ENCODE results near the gene ALG9.

ALG9 gene

DNA sequence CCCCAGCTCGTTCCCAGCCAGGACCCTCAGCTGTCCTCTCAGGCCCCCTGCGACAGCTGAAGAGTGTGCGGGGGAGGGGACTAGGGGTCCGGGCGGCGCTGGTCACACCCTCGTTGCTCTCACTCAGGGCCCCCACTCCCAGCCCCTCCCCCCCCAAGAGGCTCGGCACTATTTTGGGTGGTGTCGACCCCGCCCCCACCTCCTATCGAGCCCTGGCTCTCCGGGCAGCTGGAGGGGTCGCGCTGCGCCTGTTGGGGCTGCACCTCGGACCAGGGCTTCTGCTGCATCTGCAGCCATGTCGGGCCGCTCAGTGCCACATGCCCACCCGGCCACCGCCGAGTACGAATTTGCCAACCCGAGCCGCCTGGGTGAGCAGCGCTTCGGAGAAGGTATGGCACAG, 41.2 kb upstream of the ALG9 start, which contains the start of gene HSPB2:
HSPB2 (plus strand) TSS at position 200 of the 400 bp plus-strand sequence; CDS start at position 296, 96 bp downstream.
- peak within 1 kb of the TSS; percentile 44 to 57 for H3K4me3 ChIP-seq (ENCODE audit: low read depth in 1 of 2, low read length in 2 of 2)
- H3K27me3 ChIP-seq (ENCODE audit: control insufficient read depth in 1 of 2, insufficient read depth in 2 of 2, low read length in 2 of 2), result peaks cover 3% of the 10 kb centered on the region in 2 donors
- peak within 1 kb of the TSS; percentile 43 to 48 for H3K9ac ChIP-seq (ENCODE audit: low read depth in 1 of 2, low read length in 2 of 2)
- no peaks in the 10 kb centered on the region for H3K9me3 ChIP-seq (ENCODE audit: control insufficient read depth in 1 of 2, low read length in 2 of 2)
- peak within 1 kb of the TSS; percentile 65 for H3K27ac ChIP-seq (ENCODE audit: low read depth, low read length)
- H3K36me3 ChIP-seq (ENCODE audit: control insufficient read depth in 1 of 2, insufficient read depth in 2 of 2, low read length in 2 of 2), result no peaks in the 10 kb centered on the region
- peaks cover 8 to 18% of the 10 kb centered on the region in 2 donors for H3K4me1 ChIP-seq (ENCODE audit: control insufficient read depth in 1 of 2, insufficient read depth in 2 of 2, low read length in 2 of 2)

DNA sequence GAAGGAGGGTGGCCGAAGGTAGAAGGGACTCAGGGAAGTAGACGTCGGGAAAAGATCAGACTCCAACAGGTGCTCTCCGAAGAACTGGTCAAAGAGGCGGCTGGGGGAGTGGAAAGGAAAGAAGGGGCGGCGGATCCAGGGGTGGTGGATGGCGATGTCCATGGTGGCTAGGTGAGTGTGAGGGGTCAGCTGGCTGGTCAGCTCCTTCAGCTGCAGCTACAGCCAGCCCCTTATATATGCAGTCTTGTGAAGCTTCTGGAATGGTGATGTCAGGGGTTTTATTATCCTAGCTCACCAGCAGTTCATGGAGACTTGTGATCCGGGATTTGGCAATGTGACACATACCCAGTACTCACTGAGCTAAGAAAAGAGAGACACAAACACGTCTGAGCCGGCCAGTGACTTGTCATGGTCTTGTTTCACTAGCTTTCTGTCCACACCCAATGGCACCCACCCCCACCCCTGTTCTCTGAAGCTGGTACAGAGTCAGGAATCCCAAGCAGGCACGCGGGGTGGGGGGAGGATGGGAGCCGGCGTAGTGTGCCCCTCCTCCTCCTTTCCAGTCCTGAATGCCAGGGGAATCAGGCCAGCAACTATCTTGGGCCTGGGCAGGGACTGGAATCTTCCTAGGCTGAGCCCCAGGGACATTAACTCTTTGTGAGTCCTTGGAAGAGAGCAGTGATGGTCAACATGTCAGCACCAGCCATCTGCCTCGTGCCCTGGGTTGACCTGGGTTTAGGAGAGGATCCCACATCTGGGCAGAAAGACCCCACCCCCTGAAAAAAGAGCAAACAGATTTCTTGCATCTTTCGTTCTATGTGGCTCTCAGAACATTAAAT, 40.4 kb upstream of the ALG9 start, which contains the start of gene CRYAB:
CRYAB (minus strand) TSS at position 208 of the 839 bp plus-strand sequence; CDS start at position 162, 46 bp downstream.
- no peaks in the 10 kb centered on the region for H3K9me3 ChIP-seq (ENCODE audit: control insufficient read depth in 1 of 2, low read length in 2 of 2)
- H3K27me3 ChIP-seq (ENCODE audit: control insufficient read depth in 1 of 2, insufficient read depth in 2 of 2, low read length in 2 of 2), result peaks cover 3% of the 10 kb centered on the region in 2 donors
- H3K9ac ChIP-seq (ENCODE audit: low read depth in 1 of 2, low read length in 2 of 2), result peak within 1 kb of the TSS; percentile 27 to 43
- H3K4me1 ChIP-seq (ENCODE audit: control insufficient read depth in 1 of 2, insufficient read depth in 2 of 2, low read length in 2 of 2), result peaks cover 8 to 16% of the 10 kb centered on the region in 2 donors
- H3K36me3 ChIP-seq (ENCODE audit: control insufficient read depth in 1 of 2, insufficient read depth in 2 of 2, low read length in 2 of 2), result no peaks in the 10 kb centered on the region
- H3K4me3 ChIP-seq (ENCODE audit: low read depth in 1 of 2, low read length in 2 of 2), result peak within 1 kb of the TSS; percentile 44 to 57
- H3K27ac ChIP-seq (ENCODE audit: low read depth, low read length), result peak within 1 kb of the TSS; percentile 65

DNA sequence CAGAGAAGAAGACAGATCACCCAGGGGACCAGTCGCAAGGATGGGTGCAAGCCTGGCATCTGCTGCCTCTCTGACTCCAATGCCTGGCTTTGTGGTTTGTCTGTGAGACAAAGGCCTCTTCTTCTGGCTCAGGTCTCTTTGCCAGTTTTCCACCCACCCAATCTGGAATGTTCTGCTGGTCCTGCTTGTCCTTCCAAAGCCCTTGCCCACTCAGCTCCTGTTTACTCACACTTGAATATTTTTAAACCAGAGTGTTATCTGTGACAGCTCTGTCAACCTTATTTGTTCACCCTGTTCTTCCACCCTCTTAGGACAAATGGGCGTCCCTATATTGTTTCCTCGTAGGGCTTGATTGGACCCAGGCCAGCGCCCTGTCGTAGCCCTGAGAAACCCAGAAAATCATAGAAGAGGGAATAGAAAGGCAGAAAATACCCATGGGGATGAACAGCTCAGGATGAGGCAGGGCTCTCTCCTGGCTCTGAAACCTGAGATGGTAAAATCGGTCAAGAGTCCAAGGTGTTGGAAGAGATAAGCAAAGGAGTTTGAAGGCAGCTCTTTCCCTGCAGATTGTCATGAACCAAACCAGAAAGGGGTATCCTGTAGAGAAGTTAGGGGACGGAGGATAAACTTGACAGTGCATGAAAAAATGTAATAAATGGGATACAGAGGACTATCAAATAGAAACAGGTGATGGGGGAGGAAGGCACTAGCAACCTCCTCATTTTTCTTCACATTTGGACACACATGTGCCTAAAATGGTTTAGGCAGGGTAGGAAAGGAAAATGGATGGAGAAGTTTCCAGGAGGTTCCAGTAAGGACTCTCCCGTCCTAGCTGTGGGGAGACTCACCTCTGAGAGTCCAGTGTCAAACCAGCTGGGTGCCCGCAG, 39.5 kb upstream of the ALG9 start:
- Histone ChIP-seq H3K27ac (ENCODE audit: low read depth, low read length) (peak overlapping the region; percentile 65), H3K4me3 (ENCODE audit: low read depth in 1 of 2, low read length in 2 of 2) (peak overlapping the region; percentile 24 to 44), H3K36me3 (ENCODE audit: control insufficient read depth in 1 of 2, insufficient read depth in 2 of 2, low read length in 2 of 2) (no peaks in the 10 kb centered on the region), H3K27me3 (ENCODE audit: control insufficient read depth in 1 of 2, insufficient read depth in 2 of 2, low read length in 2 of 2) (peaks cover 3% of the 10 kb centered on the region in 2 donors), H3K9ac (ENCODE audit: low read depth in 1 of 2, low read length in 2 of 2) (peak overlapping the region; percentile 2 to 27), H3K9me3 (ENCODE audit: control insufficient read depth in 1 of 2, low read length in 2 of 2) (no peaks in the 10 kb centered on the region), H3K4me1 (ENCODE audit: control insufficient read depth in 1 of 2, insufficient read depth in 2 of 2, low read length in 2 of 2) (peaks cover 8 to 16% of the 10 kb centered on the region in 2 donors)

- Histone ChIP-seq H3K4me3 (ENCODE audit: low read depth in 1 of 2, low read length in 2 of 2) (no peak overlapping the region), H3K36me3 (ENCODE audit: control insufficient read depth in 1 of 2, insufficient read depth in 2 of 2, low read length in 2 of 2) (no peaks in the 10 kb centered on the region), H3K27me3 (ENCODE audit: control insufficient read depth in 1 of 2, insufficient read depth in 2 of 2, low read length in 2 of 2) (peaks cover 3% of the 10 kb centered on the region in 2 donors), H3K4me1 (ENCODE audit: control insufficient read depth in 1 of 2, insufficient read depth in 2 of 2, low read length in 2 of 2) (peaks cover 8 to 16% of the 10 kb centered on the region in 2 donors), H3K9ac (ENCODE audit: low read depth in 1 of 2, low read length in 2 of 2) (no peak overlapping the region), H3K27ac (ENCODE audit: low read depth, low read length) (no peak overlapping the region), H3K9me3 (ENCODE audit: control insufficient read depth in 1 of 2, low read length in 2 of 2) (no peaks in the 10 kb centered on the region)
Observed at GRCh38 chr11:111909378-111909777, 38.0 kb upstream of the ALG9 start.

GRCh38 chr11:111908639-111909305, 37.4 kb upstream of the ALG9 start:
- no peak overlapping the region for H3K27ac ChIP-seq (ENCODE audit: low read depth, low read length)
- no peaks in the 10 kb centered on the region for H3K36me3 ChIP-seq (ENCODE audit: control insufficient read depth in 1 of 2, insufficient read depth in 2 of 2, low read length in 2 of 2)
- peaks cover 8 to 16% of the 10 kb centered on the region in 2 donors for H3K4me1 ChIP-seq (ENCODE audit: control insufficient read depth in 1 of 2, insufficient read depth in 2 of 2, low read length in 2 of 2)
- peaks cover 3% of the 10 kb centered on the region in 2 donors for H3K27me3 ChIP-seq (ENCODE audit: control insufficient read depth in 1 of 2, insufficient read depth in 2 of 2, low read length in 2 of 2)
- no peaks in the 10 kb centered on the region for H3K9me3 ChIP-seq (ENCODE audit: control insufficient read depth in 1 of 2, low read length in 2 of 2)
- no peak overlapping the region for H3K9ac ChIP-seq (ENCODE audit: low read depth in 1 of 2, low read length in 2 of 2)
- no peak overlapping the region for H3K4me3 ChIP-seq (ENCODE audit: low read depth in 1 of 2, low read length in 2 of 2)

- H3K27ac ChIP-seq (ENCODE audit: low read depth, low read length), result no peak overlapping the region
- H3K4me3 ChIP-seq (ENCODE audit: low read depth in 1 of 2, low read length in 2 of 2), result no peak overlapping the region
- H3K4me1 ChIP-seq (ENCODE audit: control insufficient read depth in 1 of 2, insufficient read depth in 2 of 2, low read length in 2 of 2), result peaks cover 7 to 10% of the 10 kb centered on the region in 2 donors
- H3K9me3 ChIP-seq (ENCODE audit: control insufficient read depth in 1 of 2, low read length in 2 of 2), result no peaks in the 10 kb centered on the region
- H3K36me3 ChIP-seq (ENCODE audit: control insufficient read depth in 1 of 2, insufficient read depth in 2 of 2, low read length in 2 of 2), result no peaks in the 10 kb centered on the region
- H3K9ac ChIP-seq (ENCODE audit: low read depth in 1 of 2, low read length in 2 of 2), result no peak overlapping the region
- H3K27me3 ChIP-seq (ENCODE audit: control insufficient read depth in 1 of 2, insufficient read depth in 2 of 2, low read length in 2 of 2), result no peaks in the 10 kb centered on the region
Observed at GRCh38 chr11:111906680-111907079, 35.3 kb upstream of the ALG9 start.

DNA sequence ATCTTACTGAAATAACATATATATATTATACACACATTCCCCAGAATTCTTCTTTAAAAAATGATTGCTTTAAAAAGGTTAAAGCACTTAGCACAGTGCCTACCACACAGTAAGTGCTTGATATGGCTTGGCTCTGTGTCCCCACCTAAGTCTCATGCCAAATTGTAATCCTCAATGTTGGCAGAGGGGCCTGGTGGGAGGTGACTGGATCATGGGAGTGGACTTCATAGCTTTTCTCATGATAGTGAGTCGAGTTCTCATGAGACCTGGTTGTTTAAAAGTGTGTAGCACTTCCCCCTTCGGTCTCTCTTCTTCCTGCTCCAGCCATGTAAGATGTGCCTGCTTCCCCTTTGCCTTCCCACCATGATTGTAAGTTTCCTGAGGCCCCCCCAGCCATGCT, 34.0 kb upstream of the ALG9 start:
- Histone ChIP-seq H3K9me3 (ENCODE audit: control insufficient read depth in 1 of 2, low read length in 2 of 2) (no peaks in the 10 kb centered on the region), H3K4me3 (ENCODE audit: low read depth in 1 of 2, low read length in 2 of 2) (no peak overlapping the region), H3K4me1 (ENCODE audit: control insufficient read depth in 1 of 2, insufficient read depth in 2 of 2, low read length in 2 of 2) (no peaks in the 10 kb centered on the region), H3K27ac (ENCODE audit: low read depth, low read length) (no peak overlapping the region), H3K9ac (ENCODE audit: low read depth in 1 of 2, low read length in 2 of 2) (no peak overlapping the region), H3K27me3 (ENCODE audit: control insufficient read depth in 1 of 2, insufficient read depth in 2 of 2, low read length in 2 of 2) (no peaks in the 10 kb centered on the region), H3K36me3 (ENCODE audit: control insufficient read depth in 1 of 2, insufficient read depth in 2 of 2, low read length in 2 of 2) (no peaks in the 10 kb centered on the region)

GRCh38 chr11:111886844-111887243, 15.5 kb upstream of the ALG9 start:
- Histone ChIP-seq H3K4me1 (ENCODE audit: control insufficient read depth in 1 of 2, insufficient read depth in 2 of 2, low read length in 2 of 2) (no peaks in the 10 kb centered on the region), H3K36me3 (ENCODE audit: control insufficient read depth in 1 of 2, insufficient read depth in 2 of 2, low read length in 2 of 2) (no peaks in the 10 kb centered on the region), H3K9ac (ENCODE audit: low read depth in 1 of 2, low read length in 2 of 2) (no peak overlapping the region), H3K4me3 (ENCODE audit: low read depth in 1 of 2, low read length in 2 of 2) (no peak overlapping the region), H3K27me3 (ENCODE audit: control insufficient read depth in 1 of 2, insufficient read depth in 2 of 2, low read length in 2 of 2) (no peaks in the 10 kb centered on the region), H3K9me3 (ENCODE audit: control insufficient read depth in 1 of 2, low read length in 2 of 2) (no peaks in the 10 kb centered on the region), H3K27ac (ENCODE audit: low read depth, low read length) (no peak overlapping the region)

- no peaks in the 10 kb centered on the region for H3K4me1 ChIP-seq (ENCODE audit: control insufficient read depth in 1 of 2, insufficient read depth in 2 of 2, low read length in 2 of 2)
- H3K4me3 ChIP-seq (ENCODE audit: low read depth in 1 of 2, low read length in 2 of 2), result no peak overlapping the region
- no peaks in the 10 kb centered on the region for H3K27me3 ChIP-seq (ENCODE audit: control insufficient read depth in 1 of 2, insufficient read depth in 2 of 2, low read length in 2 of 2)
- no peaks in the 10 kb centered on the region for H3K9me3 ChIP-seq (ENCODE audit: control insufficient read depth in 1 of 2, low read length in 2 of 2)
- H3K27ac ChIP-seq (ENCODE audit: low read depth, low read length), result no peak overlapping the region
- no peak overlapping the region for H3K9ac ChIP-seq (ENCODE audit: low read depth in 1 of 2, low read length in 2 of 2)
- H3K36me3 ChIP-seq (ENCODE audit: control insufficient read depth in 1 of 2, insufficient read depth in 2 of 2, low read length in 2 of 2), result no peaks in the 10 kb centered on the region
Observed at GRCh38 chr11:111886032-111886431, 14.7 kb upstream of the ALG9 start.

Data from duodenal mucosa (tissue), 2 donors.